Naive B cell (primary cell): ENCODE data around the gene CEP72. TPM values are rescaled to one million over a fixed set of nuclear protein-coding genes. Genes with fewer than 3 reads are reported as not detected.

Experiments used
- ATAC-seq, 2 donors: fragments of 150-1000 bp; cut with Tn5 transposase; 2 replicates each; pipeline ENCODE4 v1.10.0; 2021; ENCODE audit warnings: low read depth in 2 of 2, mild to moderate bottlenecking in 2 of 2, moderate library complexity in 2 of 2
- DNase-seq: peaks from one replicate; pipeline ENCODE4 v3.0.0; 2022
- H3K27ac Mint-ChIP-seq, 6 donors: one replicate each; pipeline ENCODE4 v1.8.0; 2020 to 2022; ENCODE audit warnings: mild to moderate bottlenecking in 6 of 6, mixed read lengths in 6 of 6, moderate library complexity in 5 of 6, inconsistent platforms in 2 of 6
- H3K27me3 Mint-ChIP-seq, 3 donors: one replicate each; pipeline ENCODE4 v1.8.0; 2021 to 2022; ENCODE audit warnings: mixed read lengths in 3 of 3, mild to moderate bottlenecking in 1 of 3
- H3K36me3 Mint-ChIP-seq, 2 donors: one replicate each; pipeline ENCODE4 v1.8.0; 2020 to 2022; ENCODE audit warnings: mixed read lengths in 2 of 2, inconsistent platforms in 1 of 2, mild to moderate bottlenecking in 1 of 2
- H3K4me1 Mint-ChIP-seq, 3 donors: one replicate each; pipeline ENCODE4 v1.8.0; 2020 to 2022; ENCODE audit warnings: mixed read lengths in 3 of 3, inconsistent platforms in 1 of 3, mild to moderate bottlenecking in 1 of 3, moderate library complexity in 1 of 3
- H3K4me3 Mint-ChIP-seq, 8 donors: one replicate each; pipeline ENCODE4 v1.8.0; 2020 to 2022; ENCODE audit warnings: mild to moderate bottlenecking in 8 of 8, mixed read lengths in 8 of 8, moderate library complexity in 8 of 8, inconsistent platforms in 2 of 8
- H3K9me3 Mint-ChIP-seq, 7 donors: one replicate each; pipeline ENCODE4 v1.8.0; 2020 to 2022; ENCODE audit warnings: mixed read lengths in 7 of 7, mild to moderate bottlenecking in 5 of 7, inconsistent platforms in 2 of 7, moderate library complexity in 1 of 7
- polyA plus RNA-seq, 6 donors: library from polyadenylated mRNA; unstranded; fragments of 300-500 nt; fragmentation: Illumina TruSeq; gene quantifications; one replicate each; pipeline ENCODE4 v1.2.3, GENCODE V29; 2021; ENCODE audit warnings: low read depth in 6 of 6

CEP72 gene
- polyA plus RNA-seq, 6 donors from 2014 or later, result 1.9 to 7.8 (median 2.9) TPM; not detected in 1

DNA sequence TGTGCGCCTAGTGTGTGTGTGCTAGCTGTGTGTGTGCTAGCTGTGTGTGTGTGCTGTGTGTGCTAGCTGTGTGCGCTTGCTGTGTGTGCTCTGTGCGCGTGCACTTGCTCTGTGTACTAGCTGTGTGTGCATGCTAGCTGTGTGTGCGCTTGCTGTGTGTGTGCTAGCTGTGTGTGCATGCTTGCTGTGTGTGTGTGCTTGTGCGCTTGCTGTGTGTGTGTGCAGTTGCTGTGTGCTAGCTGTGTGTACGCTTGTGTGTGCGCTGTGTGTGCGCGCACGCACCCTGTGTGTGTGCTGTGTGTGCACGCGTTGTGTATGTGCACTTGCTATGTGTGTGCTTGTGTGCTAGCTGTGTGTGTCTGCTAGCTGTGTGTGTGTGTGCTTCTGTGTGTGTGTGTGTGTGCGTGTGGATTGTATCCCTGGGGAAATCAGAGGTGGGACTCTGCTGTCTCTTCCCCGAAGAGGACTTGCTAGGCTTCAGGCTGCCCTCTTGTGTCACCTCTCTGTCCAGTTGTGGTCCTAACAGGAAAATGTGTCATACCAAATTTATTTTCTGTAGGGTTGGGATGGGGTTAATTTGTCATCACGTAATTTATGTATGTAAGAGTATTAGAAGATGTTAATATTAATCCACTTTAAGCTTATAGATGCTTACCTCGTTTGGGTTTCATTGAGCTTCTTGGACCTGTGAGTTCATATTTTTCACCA, 42.1 kb downstream of the CEP72 start:
- Mint-ChIP-seq H3K27ac (peak overlapping the region in 1 of 6 donors; percentile 73), H3K9me3 (peaks cover 0 to 5% (median 0%) of the 10 kb centered on the region in 7 donors), H3K27me3 (no peaks in the 10 kb centered on the region), H3K36me3 (peaks cover 18 to 27% of the 10 kb centered on the region in 2 donors), H3K4me3 (peak overlapping the region in 1 of 8 donors; percentile 65), H3K4me1 (peaks cover 0 to 7% (median 3%) of the 10 kb centered on the region in 3 donors)
- ATAC-seq, result no peak
- DNase-seq, result no peak

DNA sequence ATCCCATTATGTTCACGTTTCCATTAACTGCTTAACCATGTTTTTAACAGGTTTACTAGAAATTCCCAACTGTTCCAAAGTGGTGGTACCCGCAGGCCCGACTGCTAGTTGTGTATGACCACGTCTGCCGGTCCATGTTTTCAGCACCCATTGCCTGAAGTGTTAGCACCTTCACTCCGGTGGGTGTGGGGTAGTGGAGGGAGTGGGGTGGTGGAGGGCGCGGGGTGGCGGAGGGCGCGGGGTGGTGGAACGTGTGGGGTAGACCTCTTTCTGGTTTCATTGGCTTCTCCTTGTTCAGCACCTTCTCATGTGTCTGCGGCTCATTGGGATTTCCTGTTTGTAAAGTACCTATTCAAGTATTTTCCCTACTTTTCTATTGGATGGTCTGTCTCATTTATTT, 43.3 kb downstream of the CEP72 start:
- Mint-ChIP-seq H3K9me3 (peaks cover 0 to 5% (median 0%) of the 10 kb centered on the region in 7 donors), H3K36me3 (peaks cover 22 to 32% of the 10 kb centered on the region in 2 donors), H3K27me3 (no peaks in the 10 kb centered on the region), H3K27ac (peak overlapping the region in 1 of 6 donors; percentile 15), H3K4me3 (no peak overlapping the region), H3K4me1 (peaks cover 0 to 7% (median 3%) of the 10 kb centered on the region in 3 donors)
- DNase-seq, result no peak
- no peak for ATAC-seq

DNA sequence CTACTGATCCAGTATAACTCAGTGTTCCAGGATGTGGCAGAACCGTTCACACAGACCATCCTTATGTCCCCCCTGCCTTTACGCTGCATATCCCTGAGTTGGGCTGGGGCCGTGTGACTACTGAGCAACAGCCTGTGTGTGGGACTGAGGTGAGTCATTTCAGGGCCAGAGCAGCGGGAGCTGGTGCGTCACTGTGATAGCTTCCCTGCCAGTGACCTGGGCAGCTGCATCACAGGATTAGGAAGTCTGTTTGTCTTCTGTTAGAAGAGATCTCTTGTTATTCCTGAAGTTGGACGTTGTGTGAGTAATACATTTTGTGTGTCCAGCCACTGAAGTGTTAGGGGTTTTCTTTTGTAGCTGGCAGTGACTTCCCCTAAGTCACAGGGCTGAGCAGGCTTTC, 45.4 kb downstream of the CEP72 start:
- peak overlapping the region in 1 of 6 donors; percentile 40 for H3K27ac Mint-ChIP-seq
- no peak for ATAC-seq

DNA sequence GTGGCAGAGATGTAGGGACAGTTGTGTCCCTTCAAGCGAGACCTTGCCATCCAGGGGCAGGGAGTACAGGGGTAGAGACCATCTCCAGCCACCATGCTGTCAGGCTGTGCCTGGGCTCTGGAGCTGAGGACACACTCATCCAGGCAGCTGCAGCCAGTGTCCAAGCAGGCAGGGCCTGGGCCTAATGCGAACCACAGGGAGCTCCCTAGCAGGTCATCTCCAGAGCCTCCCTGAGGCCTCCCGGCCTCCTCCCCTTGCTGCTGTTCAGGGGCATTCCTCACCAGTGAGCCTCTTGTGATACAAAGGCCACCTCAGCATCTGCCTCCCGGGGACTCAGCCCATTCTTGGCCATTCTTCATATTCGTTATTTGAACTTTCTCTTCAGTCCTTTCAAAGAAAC, 46.0 kb downstream of the CEP72 start:
- ATAC-seq (no peak), DNase-seq (no peak)
- H3K4me3 Mint-ChIP-seq, result peak overlapping the region in 1 of 8 donors; percentile 61
- H3K27ac Mint-ChIP-seq, result peak overlapping the region in 1 of 6 donors; percentile 40
- no peaks in the 10 kb centered on the region for H3K27me3 Mint-ChIP-seq
- peaks cover 0 to 5% (median 0%) of the 10 kb centered on the region in 7 donors for H3K9me3 Mint-ChIP-seq
- peaks cover 0 to 7% (median 3%) of the 10 kb centered on the region in 3 donors for H3K4me1 Mint-ChIP-seq
- H3K36me3 Mint-ChIP-seq, result peaks cover 27 to 38% of the 10 kb centered on the region in 2 donors

More for the DNA sequence above, 45.4 kb downstream of the CEP72 start:
- no peaks in the 10 kb centered on the region for H3K27me3 Mint-ChIP-seq
- peaks cover 0 to 5% (median 0%) of the 10 kb centered on the region in 7 donors for H3K9me3 Mint-ChIP-seq
- DNase-seq, result no peak
- peaks cover 0 to 7% (median 3%) of the 10 kb centered on the region in 3 donors for H3K4me1 Mint-ChIP-seq
- peaks cover 28 to 38% of the 10 kb centered on the region in 2 donors for H3K36me3 Mint-ChIP-seq
- H3K4me3 Mint-ChIP-seq, result no peak overlapping the region

DNA sequence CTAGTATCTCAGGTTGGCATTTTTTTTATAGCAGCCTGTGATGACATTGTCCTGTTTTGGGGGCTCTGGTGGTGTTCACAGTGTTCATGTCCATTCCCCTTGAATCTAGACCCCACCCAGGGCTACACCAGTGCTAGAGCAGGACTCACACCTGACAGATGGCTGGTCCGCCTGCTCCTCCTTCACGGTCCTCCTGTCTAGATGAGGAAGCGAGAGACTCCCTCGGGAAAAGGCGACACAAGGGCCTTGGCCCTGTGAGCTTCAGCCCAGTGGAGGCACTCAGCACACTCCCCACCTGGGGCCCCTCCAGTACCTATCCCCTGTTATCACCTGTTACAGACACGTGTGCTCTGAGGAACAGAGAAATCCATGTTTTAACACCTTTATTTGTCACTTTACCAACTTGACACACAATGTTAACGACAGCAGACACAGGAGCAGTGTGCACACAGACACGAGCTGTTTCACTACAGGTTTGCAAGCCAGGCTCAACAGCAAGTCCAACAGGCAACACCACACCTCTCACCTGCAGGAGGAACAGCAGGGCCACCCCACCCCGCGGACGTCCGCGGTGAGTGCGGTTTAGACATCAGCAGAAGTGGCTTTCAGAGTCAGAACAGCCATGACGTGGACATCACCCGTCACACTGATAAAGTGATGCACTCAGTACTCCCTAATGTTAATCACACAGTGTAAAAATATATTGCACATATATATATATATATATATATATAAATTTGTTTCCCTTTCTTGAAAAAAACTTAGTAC, 47.5 kb downstream of the CEP72 start:
- Mint-ChIP-seq H3K4me1 (peaks cover 0 to 3% (median 0%) of the 10 kb centered on the region in 3 donors), H3K27ac (no peak overlapping the region), H3K36me3 (peaks cover 24 to 38% of the 10 kb centered on the region in 2 donors), H3K4me3 (no peak overlapping the region), H3K9me3 (peaks cover 0 to 2% (median 0%) of the 10 kb centered on the region in 7 donors), H3K27me3 (no peaks in the 10 kb centered on the region)
- DNase-seq (no peak), ATAC-seq (no peak)

DNA sequence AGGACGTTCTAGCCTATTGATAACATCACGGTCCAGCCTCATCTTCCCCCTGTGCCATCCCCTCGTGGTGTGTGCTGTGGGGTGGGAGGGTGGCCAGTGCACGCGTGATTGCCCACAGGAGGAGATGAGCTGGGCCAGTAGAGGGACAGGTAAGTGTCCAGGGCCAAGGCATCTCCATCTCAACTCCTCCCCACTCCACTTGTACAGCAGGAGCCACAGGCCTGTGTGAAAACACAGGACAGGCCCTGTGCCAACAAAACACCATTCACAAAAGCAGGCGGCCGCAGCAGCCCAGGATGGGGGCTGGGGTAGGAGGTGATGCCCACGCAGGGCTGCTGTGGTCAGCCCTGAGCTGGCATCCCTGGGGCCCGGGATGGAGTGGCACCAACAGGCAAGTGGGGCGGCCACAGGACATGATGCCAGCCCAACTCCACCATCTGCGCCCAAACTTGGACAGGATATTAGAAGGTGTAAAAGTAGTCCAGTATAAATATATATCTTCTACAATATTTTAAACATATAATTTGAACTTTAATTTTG, 48.4 kb downstream of the CEP72 start:
- peaks cover 0 to 3% (median 0%) of the 10 kb centered on the region in 3 donors for H3K4me1 Mint-ChIP-seq
- no peak for ATAC-seq

DNA sequence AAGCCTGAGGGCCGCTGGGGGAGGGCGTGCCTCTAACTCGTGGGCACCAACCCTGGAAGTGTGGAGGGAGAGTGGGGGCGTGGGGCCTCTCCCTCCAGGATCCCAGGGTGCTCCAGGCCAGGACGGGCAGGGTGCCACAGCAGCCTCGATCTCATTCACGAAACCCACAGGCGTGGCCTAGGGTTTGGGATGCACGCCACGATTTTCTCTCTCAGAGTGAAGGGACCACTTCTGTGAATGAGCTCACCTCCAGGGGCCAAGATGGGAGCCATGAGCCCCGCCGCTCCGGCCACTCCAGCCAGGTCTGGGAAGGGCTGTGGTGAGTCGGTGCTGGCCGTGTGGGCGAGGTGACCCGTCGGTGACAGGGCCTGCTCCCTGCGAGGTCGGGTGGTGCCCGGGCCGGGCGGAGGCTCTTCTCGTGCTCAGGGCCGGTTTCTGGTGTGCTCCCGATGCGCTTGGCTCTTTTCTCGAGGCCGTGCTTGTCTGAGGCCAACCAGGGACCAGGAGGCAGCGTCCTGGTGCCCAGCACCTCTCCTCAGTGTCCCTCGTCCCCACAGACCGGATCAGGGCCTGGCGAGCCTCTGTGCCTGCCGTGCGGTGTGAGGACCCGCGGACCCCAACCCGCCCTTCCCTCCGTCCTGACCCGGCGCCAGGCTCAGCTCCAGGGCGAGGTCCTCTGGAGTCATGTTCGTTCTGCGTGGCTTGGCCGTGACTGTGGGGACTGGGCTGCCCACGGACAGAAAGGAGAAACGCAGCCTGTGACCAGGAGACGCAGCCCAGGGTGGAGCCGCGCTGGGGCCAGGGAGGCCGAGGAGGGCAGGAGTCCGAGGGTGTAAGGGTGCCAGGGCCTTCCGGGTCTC, 50.0 kb downstream of the CEP72 start:
- H3K9me3 Mint-ChIP-seq, result peaks cover 0 to 2% (median 0%) of the 10 kb centered on the region in 7 donors
- no peak for ATAC-seq

More for the DNA sequence above, 48.4 kb downstream of the CEP72 start:
- no peak overlapping the region for H3K4me3 Mint-ChIP-seq
- no peak for DNase-seq
- peaks cover 24 to 37% of the 10 kb centered on the region in 2 donors for H3K36me3 Mint-ChIP-seq
- no peaks in the 10 kb centered on the region for H3K27me3 Mint-ChIP-seq
- H3K27ac Mint-ChIP-seq, result no peak overlapping the region
- peaks cover 0 to 2% (median 0%) of the 10 kb centered on the region in 7 donors for H3K9me3 Mint-ChIP-seq

DNA sequence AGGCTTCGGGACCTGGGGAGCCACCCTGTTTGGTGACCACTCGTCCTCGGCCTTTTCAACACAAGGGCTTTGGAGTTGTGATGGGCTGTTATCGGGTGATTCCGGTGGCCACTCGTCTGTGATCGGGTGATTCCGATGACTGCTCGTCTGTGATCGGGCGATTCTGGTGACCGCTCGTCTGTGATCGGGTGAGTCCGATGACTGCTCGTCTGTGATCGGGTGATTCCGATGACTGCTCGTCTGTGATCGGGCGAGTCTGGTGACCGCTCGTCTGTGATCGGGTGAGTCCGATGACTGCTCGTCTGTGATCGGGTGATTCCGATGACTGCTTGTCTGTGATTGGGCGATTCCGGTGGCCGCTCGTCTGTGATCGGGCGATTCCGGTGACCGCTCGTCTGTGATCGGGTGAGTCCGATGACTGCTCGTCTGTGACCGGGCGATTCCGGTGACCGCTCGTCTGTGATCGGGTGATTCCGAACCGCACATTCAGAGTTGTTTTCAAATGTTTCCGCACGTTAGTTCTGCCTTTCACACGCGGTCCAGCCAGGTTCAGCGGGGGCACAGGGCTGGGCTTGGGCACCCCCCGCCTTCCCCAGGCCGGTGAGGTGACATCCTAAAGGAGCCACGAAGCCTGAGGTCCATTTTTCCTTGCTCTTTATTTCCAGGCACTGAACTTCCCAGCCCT, 50.8 kb downstream of the CEP72 start:
- ATAC-seq, result no peak
- no peaks in the 10 kb centered on the region for H3K27me3 Mint-ChIP-seq
- peak overlapping the region in 1 of 6 donors; percentile 8 for H3K27ac Mint-ChIP-seq
- H3K9me3 Mint-ChIP-seq, result no peaks in the 10 kb centered on the region
- peak overlapping the region in 1 of 8 donors; percentile 15 for H3K4me3 Mint-ChIP-seq
- no peak for DNase-seq
- peaks cover 19 to 31% of the 10 kb centered on the region in 2 donors for H3K36me3 Mint-ChIP-seq
- peaks cover 0 to 5% (median 0%) of the 10 kb centered on the region in 3 donors for H3K4me1 Mint-ChIP-seq

More for the DNA sequence above, 50.0 kb downstream of the CEP72 start:
- no peak overlapping the region for H3K4me3 Mint-ChIP-seq
- H3K4me1 Mint-ChIP-seq, result peaks cover 0 to 3% (median 0%) of the 10 kb centered on the region in 3 donors
- H3K27ac Mint-ChIP-seq, result no peak overlapping the region
- H3K27me3 Mint-ChIP-seq, result no peaks in the 10 kb centered on the region
- H3K36me3 Mint-ChIP-seq, result peaks cover 24 to 30% of the 10 kb centered on the region in 2 donors
- no peak for DNase-seq

DNA sequence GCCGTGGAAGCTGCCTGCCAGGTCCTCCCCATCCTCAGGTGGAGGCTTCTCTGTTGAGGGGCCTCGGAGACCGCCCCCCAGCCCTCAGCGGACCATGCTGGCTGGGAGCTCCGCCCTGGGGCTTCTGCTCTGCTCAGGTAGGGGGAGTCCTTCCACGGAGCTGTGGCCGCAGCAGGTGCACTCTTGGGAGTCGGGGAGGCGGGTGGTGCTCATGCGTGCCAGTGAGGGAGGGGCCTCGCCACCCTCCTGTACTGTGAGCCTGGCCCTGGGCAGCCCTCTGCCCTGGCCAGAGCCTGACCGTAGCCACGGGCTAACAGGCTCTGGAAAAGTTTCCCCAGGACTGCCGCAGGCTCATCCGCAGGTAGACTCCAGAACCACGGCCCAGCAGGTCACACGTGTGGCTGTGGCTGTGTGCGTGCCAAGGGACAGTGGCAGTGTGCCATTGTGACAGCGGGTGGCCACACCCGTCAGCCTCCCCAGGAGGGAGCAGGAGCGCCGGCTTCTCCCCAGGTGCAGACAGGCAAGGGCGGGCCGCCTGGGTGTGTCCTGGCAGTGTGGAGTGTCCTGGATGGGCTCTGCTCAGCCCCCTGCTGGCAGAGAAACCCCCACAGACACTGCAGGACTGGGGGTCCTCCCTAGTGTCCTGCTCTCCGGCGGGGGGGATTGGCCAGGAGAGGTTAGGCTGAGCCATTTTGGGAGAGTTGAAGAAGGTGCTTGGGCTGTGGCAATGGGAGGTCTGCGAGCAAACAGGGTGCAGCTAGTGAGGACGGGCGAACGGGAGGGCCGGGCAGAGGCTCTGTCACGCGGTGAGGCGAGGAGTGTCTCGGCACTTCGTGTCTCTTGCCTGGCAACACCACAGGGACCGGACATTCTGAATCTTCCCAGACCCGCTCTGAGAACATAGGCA, 51.5 kb downstream of the CEP72 start:
- H3K4me1 Mint-ChIP-seq, result peaks cover 0 to 5% (median 0%) of the 10 kb centered on the region in 3 donors
- H3K27ac Mint-ChIP-seq, result peak overlapping the region in 1 of 6 donors; percentile 8
- no peak overlapping the region for H3K4me3 Mint-ChIP-seq
- H3K27me3 Mint-ChIP-seq, result no peaks in the 10 kb centered on the region
- ATAC-seq (no peak), DNase-seq (no peak)
- no peaks in the 10 kb centered on the region for H3K9me3 Mint-ChIP-seq
- H3K36me3 Mint-ChIP-seq, result peaks cover 14 to 26% of the 10 kb centered on the region in 2 donors

DNA sequence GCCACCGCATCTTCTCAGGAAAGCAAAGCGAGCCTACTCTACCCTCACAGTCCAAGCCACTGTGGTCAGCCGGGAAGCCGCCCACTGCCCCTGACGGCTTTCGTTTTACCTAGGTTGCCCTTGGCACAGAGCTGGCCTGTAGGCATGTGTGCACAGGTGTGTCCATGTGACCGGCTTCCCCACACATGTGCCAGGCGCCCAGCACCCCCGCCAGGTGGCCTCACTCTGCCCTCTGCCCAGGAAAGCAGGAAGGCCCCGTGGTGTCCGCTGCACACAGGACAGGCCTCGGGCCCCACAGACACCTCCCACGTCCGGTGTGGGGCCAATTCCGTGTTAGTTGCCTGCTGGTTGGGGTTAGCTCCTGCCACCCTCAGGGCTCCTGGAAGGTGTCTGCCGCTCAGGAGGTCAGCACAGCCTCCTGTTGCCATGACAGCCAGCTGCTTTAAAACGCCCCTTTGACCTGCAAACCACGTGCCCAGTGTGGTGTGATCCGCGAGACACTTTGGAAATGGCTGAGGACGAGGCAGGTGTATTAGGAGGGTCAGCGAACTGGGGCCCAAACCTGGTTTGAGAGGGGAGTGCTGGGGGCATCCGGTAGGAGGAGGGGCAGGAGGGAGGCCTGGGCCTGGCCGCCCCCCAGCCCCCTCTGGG, 52.3 kb downstream of the CEP72 start:
- no peak overlapping the region for H3K4me3 Mint-ChIP-seq
- ATAC-seq, result no peak
- no peak for DNase-seq

DNA sequence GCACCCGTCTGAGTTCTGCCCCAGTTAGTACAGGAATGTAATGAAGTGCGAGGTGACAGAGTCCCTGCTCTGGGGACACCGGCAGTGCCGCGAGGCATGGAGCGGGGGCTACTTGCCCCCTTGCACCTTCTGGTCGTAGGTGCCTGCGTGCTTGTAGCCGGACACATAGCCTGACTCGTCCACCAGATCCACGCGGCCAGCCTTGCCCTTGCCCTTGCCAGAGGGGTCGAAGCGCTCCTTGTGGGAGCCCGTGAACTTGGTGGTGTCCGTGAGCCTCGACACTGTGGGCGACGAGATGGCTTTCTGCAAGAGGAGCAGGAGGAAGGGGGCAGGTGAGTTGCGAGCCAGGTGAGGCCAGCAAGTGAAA, 52.8 kb downstream of the CEP72 start:
- H3K27me3 Mint-ChIP-seq, result no peaks in the 10 kb centered on the region
- no peaks in the 10 kb centered on the region for H3K9me3 Mint-ChIP-seq
- no peak overlapping the region for H3K27ac Mint-ChIP-seq
- no peak for ATAC-seq
- no peak for DNase-seq
- no peak overlapping the region for H3K4me3 Mint-ChIP-seq
- H3K36me3 Mint-ChIP-seq, result peaks cover 10 to 17% of the 10 kb centered on the region in 2 donors
- peaks cover 0 to 5% (median 0%) of the 10 kb centered on the region in 3 donors for H3K4me1 Mint-ChIP-seq

More for the DNA sequence above, 52.3 kb downstream of the CEP72 start:
- Mint-ChIP-seq H3K9me3 (no peaks in the 10 kb centered on the region), H3K27ac (no peak overlapping the region), H3K36me3 (peaks cover 10 to 19% of the 10 kb centered on the region in 2 donors), H3K4me1 (peaks cover 0 to 5% (median 0%) of the 10 kb centered on the region in 3 donors), H3K27me3 (no peaks in the 10 kb centered on the region)
